A673 (cell line): ENCODE data around the gene RYR1. TPM values are rescaled to one million over a fixed set of nuclear protein-coding genes. Genes with fewer than 3 reads are reported as not detected.
A peak's percentile ranks its signal among the peaks of the same experiment; 100 is the strongest.

ENCODE experiments used
- BruUV-seq: library from RNA; stranded (reverse); fragments of 400-500 nt; replicated peaks from 2 replicates; lab custom pipeline; 2021; lab: Mats Ljungman, UMichigan
- CTCF ChIA-PET: fragments of 300-600 bp; sonication (Branson Sonifier 250); formaldehyde crosslinking; loops from one replicate; lab custom pipeline; 2022; ENCODE audit warnings: antibody characterized with exemption; lab: Charles Lee
- POLR2A ChIA-PET: fragments of 300-600 bp; sonication (Branson Sonifier 250); formaldehyde crosslinking; loops from one replicate; lab custom pipeline; 2022; ENCODE audit warnings: antibody characterized with exemption; ENCODE audit not compliant: low non-redundant PET; lab: Charles Lee
- DNase-seq: peaks from one replicate; pipeline ENCODE4 v3.0.0-alpha.2; 2015; ENCODE audit warnings: low spot score
- H3K27ac ChIP-seq: fragments of 200-600 bp; sonication (generic); 2 replicates; pipeline ENCODE4 v1.5.1; 2016; ENCODE audit warnings: mixed run types, low read depth, mild to moderate bottlenecking, mixed read lengths, antibody characterized with exemption, low read length; ENCODE audit not compliant: poor library complexity, severe bottlenecking
- H3K27me3 ChIP-seq: fragments of 200-600 bp; sonication (generic); replicated peaks from 2 replicates; pipeline ENCODE4 v1.6.1; 2017; ENCODE audit warnings: mixed run types, low read depth, mild to moderate bottlenecking, mixed read lengths, antibody characterized with exemption, low read length; ENCODE audit not compliant: insufficient read depth, poor library complexity
- H3K36me3 ChIP-seq: fragments of 200-600 bp; sonication (generic); 2 replicates; pipeline ENCODE4 v1.6.1; 2016; ENCODE audit warnings: mixed run types, mild to moderate bottlenecking, mixed read lengths, antibody characterized with exemption, low read length; ENCODE audit not compliant: insufficient read depth, poor library complexity, severe bottlenecking
- H3K4me1 ChIP-seq: fragments of 200-600 bp; sonication (generic); 2 replicates; pipeline ENCODE4 v1.6.1; 2017; ENCODE audit warnings: mixed run types, mild to moderate bottlenecking, mixed read lengths, antibody characterized with exemption, low read length; ENCODE audit not compliant: insufficient read depth, poor library complexity, severe bottlenecking
- H3K4me3 ChIP-seq: fragments of 200-600 bp; sonication (generic); 2 replicates; pipeline ENCODE4 v1.5.1; 2016; ENCODE audit warnings: low read depth, mixed run types, mild to moderate bottlenecking, mixed read lengths, low read length; ENCODE audit not compliant: poor library complexity, severe bottlenecking
- H3K9me3 ChIP-seq: fragments of 200-600 bp; sonication (generic); 2 replicates; pipeline ENCODE4 v1.6.1; 2016; ENCODE audit warnings: mixed run types, low read depth, mild to moderate bottlenecking, mixed read lengths, antibody characterized with exemption, low read length; ENCODE audit not compliant: poor library complexity, severe bottlenecking
- EZH2 ChIP-seq: fragments of 200-600 bp; sonication (generic); IDR thresholded peaks from 2 replicates; pipeline ENCODE4 v1.6.1; 2017; ENCODE audit warnings: borderline replicate concordance, low read depth, mild to moderate bottlenecking, mixed read lengths, antibody characterized with exemption, low read length; ENCODE audit not compliant: poor library complexity, severe bottlenecking
- intact Hi-C: fragments of 100-400 bp; cut with micrococcal nuclease; formaldehyde crosslinking; loops from one replicate; pipeline ENCODE4 v1.10.0; 2022; ENCODE audit not compliant: unreplicated experiment
- total RNA-seq: library from RNA; stranded (reverse); gene quantifications from 2 replicates; pipeline ENCODE4 v1.2.3, GENCODE V29; 2021
- TF ChIP-seq, protein P1 (sequence below): fragments of 300-800, 200-600 bp; sonication (generic); conservative IDR thresholded peaks from 2 replicates; pipeline ENCODE4 v1.5.1; 2017; ENCODE audit warnings: low read depth, mild to moderate bottlenecking, antibody characterized with exemption, low read length, moderate library complexity, mixed read lengths

Gene RYR1
- total RNA-seq, 1 experiment from 2014 or later: 0.28 TPM

DNA sequence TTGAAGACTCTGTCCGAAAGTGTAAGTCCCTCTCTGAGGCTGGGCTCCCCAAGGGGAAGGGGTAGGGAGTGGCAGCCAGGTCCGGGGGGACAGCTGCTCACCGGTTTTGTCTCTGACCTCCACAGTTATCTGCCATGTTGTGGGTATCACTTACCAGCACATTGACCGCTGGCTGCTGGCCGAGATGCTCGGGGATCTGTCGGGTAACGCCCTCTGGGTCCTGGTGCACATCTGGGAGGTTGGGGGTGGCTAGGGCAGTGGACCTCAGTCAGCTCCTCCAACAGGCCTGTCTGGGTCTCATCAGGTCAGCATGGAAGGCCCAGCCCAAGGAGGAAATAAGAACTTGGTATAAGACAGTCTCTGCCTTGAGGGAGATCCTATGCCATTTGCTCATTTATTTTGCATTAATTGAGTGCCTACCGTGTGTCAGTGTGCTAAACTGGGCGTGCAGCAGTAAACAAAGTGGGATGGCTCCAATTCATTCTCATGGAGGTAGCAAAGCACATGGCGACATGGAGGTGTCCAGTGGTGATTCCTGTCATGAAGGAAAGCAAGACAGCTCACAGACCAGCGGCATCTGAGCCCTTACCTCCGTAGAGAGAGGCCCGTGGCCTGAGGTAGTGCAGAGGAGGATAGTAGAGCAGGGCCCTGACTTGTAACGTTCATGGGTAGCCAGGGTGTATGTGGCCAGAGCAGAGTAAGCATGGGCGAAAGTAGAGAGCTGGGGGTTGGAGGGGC lies 199.2 kb downstream of the RYR1 start:
- Histone ChIP-seq H3K4me3 (no peak overlapping the region), H3K27me3 (no peaks in the 10 kb centered on the region), H3K27ac (no peak overlapping the region), H3K36me3 (peaks cover 35% of the 10 kb centered on the region), H3K9me3 (no peaks in the 10 kb centered on the region), H3K4me1 (no peaks in the 10 kb centered on the region)
- BruUV-seq: no TSS peak
- no peak for DNase-seq
- no peak for TF ChIP-seq EZH2
- TF ChIP-seq, protein P1, sequence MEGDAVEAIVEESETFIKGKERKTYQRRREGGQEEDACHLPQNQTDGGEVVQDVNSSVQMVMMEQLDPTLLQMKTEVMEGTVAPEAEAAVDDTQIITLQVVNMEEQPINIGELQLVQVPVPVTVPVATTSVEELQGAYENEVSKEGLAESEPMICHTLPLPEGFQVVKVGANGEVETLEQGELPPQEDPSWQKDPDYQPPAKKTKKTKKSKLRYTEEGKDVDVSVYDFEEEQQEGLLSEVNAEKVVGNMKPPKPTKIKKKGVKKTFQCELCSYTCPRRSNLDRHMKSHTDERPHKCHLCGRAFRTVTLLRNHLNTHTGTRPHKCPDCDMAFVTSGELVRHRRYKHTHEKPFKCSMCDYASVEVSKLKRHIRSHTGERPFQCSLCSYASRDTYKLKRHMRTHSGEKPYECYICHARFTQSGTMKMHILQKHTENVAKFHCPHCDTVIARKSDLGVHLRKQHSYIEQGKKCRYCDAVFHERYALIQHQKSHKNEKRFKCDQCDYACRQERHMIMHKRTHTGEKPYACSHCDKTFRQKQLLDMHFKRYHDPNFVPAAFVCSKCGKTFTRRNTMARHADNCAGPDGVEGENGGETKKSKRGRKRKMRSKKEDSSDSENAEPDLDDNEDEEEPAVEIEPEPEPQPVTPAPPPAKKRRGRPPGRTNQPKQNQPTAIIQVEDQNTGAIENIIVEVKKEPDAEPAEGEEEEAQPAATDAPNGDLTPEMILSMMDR: no peak
- ChIA-PET POLR2A (no interaction called here), CTCF (no interaction called here)
- intact Hi-C loops: loop anchor here (10.0 kb wide), 1 partner anchor 118 kb away; no protein-coding TSS in a partner anchor

DNA sequence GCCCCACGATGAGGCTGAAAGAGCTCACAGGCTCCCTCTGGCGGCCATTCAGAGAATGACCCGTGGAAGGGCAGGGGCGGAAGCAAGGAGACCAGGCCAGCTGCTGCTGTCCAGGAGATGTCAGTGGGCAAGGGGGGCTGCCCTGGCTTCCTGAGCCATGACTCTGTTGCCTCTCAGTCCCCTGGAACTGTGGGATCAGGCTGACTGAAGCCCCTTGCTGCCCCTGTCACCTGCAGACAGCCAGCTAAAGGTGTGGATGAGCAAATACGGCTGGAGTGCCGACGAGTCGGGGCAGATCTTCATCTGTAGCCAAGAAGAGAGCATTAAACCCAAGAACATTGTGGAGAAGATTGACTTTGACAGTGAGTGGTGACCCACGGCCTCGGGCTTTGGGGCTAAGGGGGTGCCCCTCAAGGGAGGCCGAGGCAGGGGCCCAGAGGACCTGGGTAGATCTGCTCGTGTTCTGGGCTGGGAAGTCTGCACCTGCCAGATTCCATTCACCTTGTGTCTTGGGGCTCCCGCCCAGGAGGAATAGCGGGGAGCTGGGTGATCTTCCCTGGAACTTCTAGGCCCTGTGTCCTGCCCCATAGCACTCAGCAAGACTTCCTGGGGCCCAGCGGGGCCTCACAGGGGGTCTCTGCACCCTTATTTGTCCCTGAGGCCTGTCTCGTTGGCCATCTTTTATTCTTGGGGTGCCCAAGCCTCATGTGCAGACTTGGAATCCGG lies 201.4 kb downstream of the RYR1 start:
- POLR2A ChIA-PET: no interaction called here
- TF ChIP-seq, protein P1: peak; percentile 89
- TF ChIP-seq EZH2: no peak
- Histone ChIP-seq H3K36me3 (peaks cover 18% of the 10 kb centered on the region), H3K27ac (no peak overlapping the region), H3K4me3 (no peak overlapping the region), H3K4me1 (no peaks in the 10 kb centered on the region), H3K9me3 (no peaks in the 10 kb centered on the region), H3K27me3 (no peaks in the 10 kb centered on the region)
- intact Hi-C loops: loop anchor here (1.0 to 10.0 kb wide), 3 partner anchors 91 to 232 kb away; partner anchors contain the start of gene FAM98C
- CTCF ChIA-PET: interaction anchor here (0.5 to 1.6 kb wide), 13 partner anchors 9 to 1636 kb away, joined by 3 to 14 read pairs (median 6); partner anchors contain the start of genes ACTN4, EIF3K and FAM98C
- DNase-seq: peak; percentile 74
- no TSS peak for BruUV-seq

DNA sequence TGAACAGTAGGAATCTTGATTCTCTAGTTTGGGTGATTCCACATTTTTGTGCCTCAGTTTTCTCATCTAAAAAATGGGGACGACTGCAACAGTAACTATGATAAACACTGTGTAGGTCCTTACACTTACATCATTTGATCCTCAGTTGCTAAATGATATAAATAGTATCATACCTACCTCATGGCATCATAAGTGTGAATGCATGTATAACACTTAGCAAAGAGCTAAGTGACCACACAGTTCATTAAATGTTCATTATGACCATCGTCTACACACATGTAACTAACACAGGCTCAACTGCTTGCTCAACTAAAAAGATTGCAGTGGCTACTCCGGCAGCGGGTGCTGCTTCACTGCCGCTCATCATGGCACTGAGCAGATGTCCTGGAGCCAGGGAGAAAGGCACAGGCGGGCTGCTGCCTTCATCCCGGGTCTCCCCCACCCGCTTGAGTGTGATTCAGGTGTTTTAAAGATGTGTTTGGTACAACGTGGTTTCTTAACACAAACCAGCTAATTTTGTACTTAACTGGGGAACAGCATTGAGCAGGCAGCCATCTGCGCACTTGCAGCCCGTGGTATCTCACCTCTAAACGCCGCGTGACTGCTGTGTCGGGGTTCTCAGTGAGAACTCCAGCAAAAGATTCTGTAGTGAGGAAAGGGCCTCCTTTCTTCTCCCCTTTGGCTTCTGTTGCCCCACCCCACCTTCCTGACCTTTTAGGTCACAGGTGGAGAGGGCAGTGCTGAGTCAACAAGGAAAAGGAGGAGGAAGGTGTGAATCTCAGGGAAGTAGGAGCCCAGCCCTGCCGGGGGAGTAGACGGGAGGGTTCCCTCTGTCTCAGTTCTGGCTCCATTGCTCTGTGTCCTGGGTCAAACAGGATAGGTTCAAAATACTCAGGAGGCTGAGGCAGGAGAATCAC lies 202.2 kb downstream of the RYR1 start:
- DNase-seq: no peak
- Histone ChIP-seq H3K27me3 (no peaks in the 10 kb centered on the region), H3K4me1 (no peaks in the 10 kb centered on the region), H3K36me3 (peaks cover 18% of the 10 kb centered on the region), H3K4me3 (no peak overlapping the region), H3K9me3 (no peaks in the 10 kb centered on the region), H3K27ac (no peak overlapping the region)
- intact Hi-C loops: loop anchor here (2.0 to 10.0 kb wide), 2 partner anchors 121 to 233 kb away; partner anchors contain the start of gene FAM98C
- ChIA-PET CTCF (interaction anchor here (1.2 kb wide), 1 partner anchor 17 kb away, joined by 7 read pairs; the partner anchor contains the start of gene EIF3K), POLR2A (interaction anchor here (0.6 kb wide), 1 partner anchor 515 kb away, joined by 3 read pairs; no protein-coding TSS in a partner anchor)
- TF ChIP-seq, protein P1: no peak
- no peak for TF ChIP-seq EZH2
- no TSS peak for BruUV-seq
